GM10266 (cell line): Measurements from ENCODE around the gene DNAJC8.
A peak's percentile ranks its signal among the peaks of the same experiment; 100 is the strongest.

Source experiments
- DNase-seq: peaks from one replicate; pipeline ENCODE4 v3.0.0; 2012; ENCODE audit errors: extremely low spot score
- TF ChIP-seq, protein P1 (sequence below): IDR thresholded peaks from 2 replicates; pipeline ENCODE4 v1.5.1; 2012; ENCODE audit warnings: mild to moderate bottlenecking, low read depth; ENCODE audit not compliant: control insufficient read depth, insufficient read depth; ENCODE audit errors: missing control alignments

The DNAJC8 gene

DNA sequence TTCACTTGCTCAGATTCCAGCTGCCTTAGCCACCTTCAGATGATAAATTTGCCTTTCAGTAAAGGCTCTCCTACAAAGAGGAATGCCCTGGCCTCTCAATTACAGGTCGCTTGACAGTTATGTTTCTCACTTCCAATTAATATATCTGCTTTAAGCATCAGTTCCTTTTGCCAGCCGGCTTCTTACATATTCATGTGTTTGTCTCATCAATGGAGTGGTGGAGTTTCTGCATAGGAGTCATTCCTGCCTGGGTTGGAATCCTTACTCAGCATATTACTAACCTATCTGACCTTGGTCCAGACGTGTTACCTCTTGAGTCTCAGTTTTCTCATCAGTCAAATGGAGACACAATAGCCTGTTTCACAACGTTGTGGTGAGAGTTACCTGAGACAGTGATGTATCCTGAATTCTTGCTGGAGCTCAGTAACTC, 17.1 kb upstream of the DNAJC8 start:
- TF ChIP-seq, protein P1, sequence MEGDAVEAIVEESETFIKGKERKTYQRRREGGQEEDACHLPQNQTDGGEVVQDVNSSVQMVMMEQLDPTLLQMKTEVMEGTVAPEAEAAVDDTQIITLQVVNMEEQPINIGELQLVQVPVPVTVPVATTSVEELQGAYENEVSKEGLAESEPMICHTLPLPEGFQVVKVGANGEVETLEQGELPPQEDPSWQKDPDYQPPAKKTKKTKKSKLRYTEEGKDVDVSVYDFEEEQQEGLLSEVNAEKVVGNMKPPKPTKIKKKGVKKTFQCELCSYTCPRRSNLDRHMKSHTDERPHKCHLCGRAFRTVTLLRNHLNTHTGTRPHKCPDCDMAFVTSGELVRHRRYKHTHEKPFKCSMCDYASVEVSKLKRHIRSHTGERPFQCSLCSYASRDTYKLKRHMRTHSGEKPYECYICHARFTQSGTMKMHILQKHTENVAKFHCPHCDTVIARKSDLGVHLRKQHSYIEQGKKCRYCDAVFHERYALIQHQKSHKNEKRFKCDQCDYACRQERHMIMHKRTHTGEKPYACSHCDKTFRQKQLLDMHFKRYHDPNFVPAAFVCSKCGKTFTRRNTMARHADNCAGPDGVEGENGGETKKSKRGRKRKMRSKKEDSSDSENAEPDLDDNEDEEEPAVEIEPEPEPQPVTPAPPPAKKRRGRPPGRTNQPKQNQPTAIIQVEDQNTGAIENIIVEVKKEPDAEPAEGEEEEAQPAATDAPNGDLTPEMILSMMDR = no peak

DNA sequence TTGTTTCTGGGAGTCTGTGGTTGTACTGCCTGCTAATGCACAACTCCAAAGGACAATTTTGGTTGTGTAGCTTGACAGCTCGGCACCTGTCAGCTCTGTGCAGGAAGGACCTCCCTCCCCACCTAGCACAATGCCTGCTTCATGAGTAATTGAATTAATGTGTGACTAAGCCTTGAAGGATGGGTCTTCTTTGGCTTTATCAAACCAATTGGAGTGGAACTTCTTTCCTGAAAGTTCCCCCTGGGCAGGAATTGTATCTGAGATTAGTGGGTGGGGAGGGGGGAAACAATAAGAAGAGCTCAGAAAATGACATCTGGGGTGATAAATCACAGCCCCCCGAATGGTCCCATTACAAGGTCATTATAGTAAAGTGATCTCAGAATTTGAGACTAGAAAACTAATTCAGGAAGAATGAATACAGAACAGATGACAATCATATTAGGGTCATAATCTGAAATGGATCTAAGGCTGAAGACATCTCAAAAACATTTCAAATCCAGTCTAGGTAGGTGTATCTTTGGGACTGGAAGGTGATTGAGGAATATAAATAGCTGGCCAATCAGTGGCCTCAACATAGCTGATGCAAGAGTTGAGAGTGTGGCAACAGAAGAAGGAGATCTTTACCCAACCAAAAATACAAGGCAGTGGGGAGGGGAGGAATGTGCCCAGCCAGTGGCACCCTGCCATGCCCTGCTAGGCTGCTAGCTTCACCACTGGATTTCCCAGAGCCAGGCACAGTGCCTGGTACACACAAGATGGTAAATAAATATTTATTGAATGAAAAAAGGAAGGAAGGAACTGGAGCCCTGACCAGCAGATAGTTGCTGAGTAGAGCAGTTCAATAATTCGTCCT, 16.4 kb upstream of the DNAJC8 start:
- TF ChIP-seq, protein P1 = no peak
- DNase-seq = no peak

More for the DNA sequence above, 17.1 kb upstream of the DNAJC8 start:
- DNase-seq = no peak

DNA sequence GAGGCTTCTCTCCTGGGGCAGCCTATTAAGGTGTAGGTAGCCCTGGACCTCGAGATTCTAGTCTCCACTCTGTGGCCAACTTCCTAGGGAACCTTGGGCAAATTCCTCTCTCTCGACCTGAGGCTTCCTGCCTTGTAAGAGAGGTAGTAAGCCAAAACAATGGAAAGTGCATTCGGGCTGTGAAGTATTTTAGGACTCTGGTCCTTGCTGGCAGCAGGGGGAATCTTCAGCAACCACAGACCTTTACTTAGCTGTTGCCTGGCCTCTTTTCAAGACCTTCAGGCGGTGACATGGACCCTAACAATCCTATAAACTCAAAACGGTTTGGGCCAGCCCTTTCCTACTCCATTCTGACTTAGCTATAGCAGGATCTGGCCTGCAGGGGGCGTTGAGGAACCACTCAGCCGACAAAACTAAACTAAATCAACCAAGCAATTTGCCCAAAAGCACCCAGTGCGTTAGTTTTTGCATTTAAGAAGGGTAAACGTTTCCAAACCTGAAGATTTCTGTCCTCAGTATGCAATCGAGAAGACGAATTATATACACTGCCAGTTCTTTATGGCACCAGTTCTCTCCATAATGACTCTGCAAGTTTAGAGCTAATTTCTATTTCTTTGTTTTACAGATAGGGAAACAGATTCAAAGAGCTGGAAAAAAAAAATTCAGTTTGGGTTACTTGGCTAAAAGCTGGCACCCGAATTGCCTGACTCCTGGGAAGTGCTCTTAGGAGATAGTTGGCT, 15.6 kb upstream of the DNAJC8 start:
- TF ChIP-seq, protein P1 = peak; percentile 94
- DNase-seq = peak; percentile 65

DNA sequence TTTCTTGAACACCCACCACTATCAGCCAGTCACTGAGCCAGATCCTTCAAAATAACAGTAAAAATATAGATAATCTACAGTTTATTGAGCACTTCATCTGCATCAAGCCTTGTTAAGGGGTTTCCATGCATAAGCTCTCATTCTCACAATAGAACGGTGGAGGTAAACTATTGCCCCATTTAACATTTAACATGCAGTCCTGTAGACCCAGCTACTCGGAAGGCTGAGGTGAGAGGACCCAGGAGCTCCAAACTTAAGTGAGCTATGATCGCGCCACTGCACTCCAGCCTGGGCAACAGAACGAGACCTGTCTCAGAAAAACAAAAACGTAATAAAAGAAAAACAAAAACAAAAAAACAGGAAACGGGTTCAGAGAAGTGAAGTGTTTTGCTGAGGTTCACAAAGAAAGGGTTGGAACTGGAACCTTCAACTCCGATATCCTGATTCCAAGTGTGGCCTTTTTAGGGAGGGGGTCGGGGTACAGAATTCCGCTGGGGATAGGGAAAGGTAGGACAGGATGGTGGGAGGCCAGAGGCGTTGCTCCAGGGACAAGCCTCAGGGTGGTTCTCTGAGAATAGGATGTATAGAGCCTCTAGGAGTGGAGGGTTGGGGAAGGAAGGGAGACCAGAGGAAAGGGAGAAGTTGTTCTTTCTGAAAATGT, 14.9 kb upstream of the DNAJC8 start:
- no peak for DNase-seq
- TF ChIP-seq, protein P1 = no peak

DNA sequence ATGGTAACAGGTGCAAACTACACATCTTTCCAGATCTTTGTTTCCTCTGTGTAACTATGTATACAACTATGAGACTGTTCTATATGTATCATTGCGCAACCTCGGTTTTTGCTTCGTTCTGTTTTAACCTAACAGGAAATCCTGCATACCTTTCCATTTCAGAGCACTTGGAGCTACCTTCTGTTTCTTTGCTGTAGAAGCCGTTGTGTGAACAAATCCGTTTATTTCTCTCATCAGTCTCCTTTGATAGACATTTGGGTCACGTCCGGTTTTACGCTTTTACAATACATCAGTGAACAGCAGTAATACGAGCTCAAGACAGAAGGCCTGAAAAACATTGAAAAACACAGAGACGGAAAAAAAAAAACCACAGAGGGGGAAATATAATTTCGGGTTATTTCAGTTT, 13.6 kb upstream of the DNAJC8 start:
- no peak for DNase-seq
- TF ChIP-seq, protein P1 = no peak

DNA sequence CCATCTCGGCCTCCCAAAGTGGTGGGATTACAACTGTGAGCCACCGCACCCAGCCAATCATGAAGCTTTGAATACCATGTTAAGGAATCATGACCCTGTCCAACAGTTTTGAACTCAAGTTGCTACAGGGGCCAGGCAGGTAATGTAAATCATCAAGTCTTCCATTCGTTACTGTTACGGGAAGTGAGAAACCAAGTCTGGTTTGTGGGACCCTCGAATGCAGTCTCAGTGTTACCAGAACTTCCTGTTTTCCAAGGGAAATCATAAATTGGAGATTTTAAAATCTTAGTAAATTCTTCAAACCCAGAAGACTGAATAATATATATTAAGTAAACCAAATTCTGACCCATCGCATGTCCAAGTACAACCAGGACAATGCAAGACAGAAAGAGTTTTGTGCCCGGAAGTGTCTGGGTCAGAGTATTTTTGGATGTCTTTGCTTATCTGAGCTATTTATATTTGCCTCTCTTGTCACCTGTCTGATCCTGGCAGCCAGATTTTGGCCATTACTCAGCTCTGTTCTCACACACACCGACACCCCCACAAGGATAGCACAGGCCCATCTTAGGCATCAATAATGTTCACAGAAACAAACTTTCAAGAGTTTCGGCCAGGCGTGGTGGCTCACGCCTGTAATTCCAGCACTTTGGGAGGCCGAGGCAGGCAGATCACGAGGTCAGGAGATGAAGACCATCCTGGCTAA, 11.9 kb upstream of the DNAJC8 start:
- peak; percentile 48 for DNase-seq
- TF ChIP-seq, protein P1 = no peak
